ENCODE data around the gene GRHL1. TPM values are rescaled to one million over a fixed set of nuclear protein-coding genes. Genes with fewer than 3 reads are reported as not detected.

Gene GRHL1
- total and polyA plus RNA-seq, 2 experiments from 2014 or later: 2.9 to 4.2 TPM

DNA sequence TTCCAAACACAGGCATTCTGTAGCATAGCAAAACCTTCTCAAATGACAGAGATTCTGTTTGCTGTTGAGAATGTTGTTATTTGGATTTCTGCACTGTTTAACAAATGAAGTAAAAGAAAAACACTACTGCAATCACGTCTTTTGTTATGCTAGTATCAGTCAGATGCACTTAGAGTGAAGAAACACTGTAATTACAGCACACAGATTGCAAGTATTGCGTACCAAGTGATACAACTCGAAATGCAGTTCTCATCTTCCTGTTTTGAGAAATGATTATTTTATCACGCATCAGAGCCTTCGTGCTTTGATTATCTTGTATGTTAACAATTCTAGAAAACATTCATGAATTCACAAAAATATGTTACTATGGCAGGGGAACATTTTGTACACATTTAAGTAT, 50.1 kb downstream of the GRHL1 start:
- no peak overlapping the region for H3K4me3 ChIP-seq
- H3K9me3 Mint-ChIP-seq: peaks cover 6% of the 10 kb centered on the region; the same call in 1 of the 3 replicates
- no peaks in the 10 kb centered on the region for H4K20me1 ChIP-seq (replicated peaks; ENCODE audit: insufficient read depth)
- H3K9me2 ChIP-seq (ENCODE audit: insufficient read depth): no peaks in the 10 kb centered on the region
- no peak overlapping the region for H3K4me2 ChIP-seq
- ATAC-seq: no peak
- H3F3A ChIP-seq (replicated peaks; ENCODE audit: low read depth): no peaks in the 10 kb centered on the region
- no peaks in the 10 kb centered on the region for H3K36me3 ChIP-seq (ENCODE audit: insufficient read depth)
- H3K4me3 Mint-ChIP-seq: no peak overlapping the region
- peaks cover 8% of the 10 kb centered on the region; the same call in 2 of the 3 replicates for H3K4me1 Mint-ChIP-seq
- H3K27me3 Mint-ChIP-seq (ENCODE audit: insufficient read depth, low read depth, poor library complexity): peaks cover 4% of the 10 kb centered on the region
- H3K27me3 ChIP-seq (ENCODE audit: insufficient read depth): no peaks in the 10 kb centered on the region
- H3K36me3 Mint-ChIP-seq (ENCODE audit: low read depth): no peaks in the 10 kb centered on the region
- peaks cover 9% of the 10 kb centered on the region for H3K4me1 ChIP-seq (ENCODE audit: insufficient read depth)
- no peak for DNase-seq (ENCODE audit: low spot score)
- TF ChIP-seq JUNB (IDR thresholded peaks at IDR 0.05; ENCODE audit: unreplicated experiment): no peak
- TF ChIP-seq, protein P1, sequence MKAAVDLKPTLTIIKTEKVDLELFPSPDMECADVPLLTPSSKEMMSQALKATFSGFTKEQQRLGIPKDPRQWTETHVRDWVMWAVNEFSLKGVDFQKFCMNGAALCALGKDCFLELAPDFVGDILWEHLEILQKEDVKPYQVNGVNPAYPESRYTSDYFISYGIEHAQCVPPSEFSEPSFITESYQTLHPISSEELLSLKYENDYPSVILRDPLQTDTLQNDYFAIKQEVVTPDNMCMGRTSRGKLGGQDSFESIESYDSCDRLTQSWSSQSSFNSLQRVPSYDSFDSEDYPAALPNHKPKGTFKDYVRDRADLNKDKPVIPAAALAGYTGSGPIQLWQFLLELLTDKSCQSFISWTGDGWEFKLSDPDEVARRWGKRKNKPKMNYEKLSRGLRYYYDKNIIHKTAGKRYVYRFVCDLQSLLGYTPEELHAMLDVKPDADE (IDR thresholded peaks at IDR 0.05): no peak
- TF ChIP-seq, protein P2, sequence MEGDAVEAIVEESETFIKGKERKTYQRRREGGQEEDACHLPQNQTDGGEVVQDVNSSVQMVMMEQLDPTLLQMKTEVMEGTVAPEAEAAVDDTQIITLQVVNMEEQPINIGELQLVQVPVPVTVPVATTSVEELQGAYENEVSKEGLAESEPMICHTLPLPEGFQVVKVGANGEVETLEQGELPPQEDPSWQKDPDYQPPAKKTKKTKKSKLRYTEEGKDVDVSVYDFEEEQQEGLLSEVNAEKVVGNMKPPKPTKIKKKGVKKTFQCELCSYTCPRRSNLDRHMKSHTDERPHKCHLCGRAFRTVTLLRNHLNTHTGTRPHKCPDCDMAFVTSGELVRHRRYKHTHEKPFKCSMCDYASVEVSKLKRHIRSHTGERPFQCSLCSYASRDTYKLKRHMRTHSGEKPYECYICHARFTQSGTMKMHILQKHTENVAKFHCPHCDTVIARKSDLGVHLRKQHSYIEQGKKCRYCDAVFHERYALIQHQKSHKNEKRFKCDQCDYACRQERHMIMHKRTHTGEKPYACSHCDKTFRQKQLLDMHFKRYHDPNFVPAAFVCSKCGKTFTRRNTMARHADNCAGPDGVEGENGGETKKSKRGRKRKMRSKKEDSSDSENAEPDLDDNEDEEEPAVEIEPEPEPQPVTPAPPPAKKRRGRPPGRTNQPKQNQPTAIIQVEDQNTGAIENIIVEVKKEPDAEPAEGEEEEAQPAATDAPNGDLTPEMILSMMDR (conservative IDR thresholded peaks at IDR 0.05; ENCODE audit: low read depth in 2 of 2): no peak
- TF ChIP-seq POLR2AphosphoS5 (IDR thresholded peaks at IDR 0.05; ENCODE audit: low read depth): no peak
- no peak for TF ChIP-seq EZH2phosphoT487 (IDR thresholded peaks at IDR 0.05; ENCODE audit: unreplicated experiment)
- TF ChIP-seq ZNF114 (CRISPR knock-in tag; IDR thresholded peaks at IDR 0.05): no peak
- TF ChIP-seq STAT1 (IDR thresholded peaks at IDR 0.05; ENCODE audit: unreplicated experiment): no peak
- no peak for TF ChIP-seq ZNF331 (CRISPR knock-in tag; IDR thresholded peaks at IDR 0.05; ENCODE audit: low read depth)
- no peak for TF ChIP-seq CREB1 (CRISPR knock-in tag; IDR thresholded peaks at IDR 0.05; ENCODE audit: low read depth)
- TF ChIP-seq, protein P3, sequence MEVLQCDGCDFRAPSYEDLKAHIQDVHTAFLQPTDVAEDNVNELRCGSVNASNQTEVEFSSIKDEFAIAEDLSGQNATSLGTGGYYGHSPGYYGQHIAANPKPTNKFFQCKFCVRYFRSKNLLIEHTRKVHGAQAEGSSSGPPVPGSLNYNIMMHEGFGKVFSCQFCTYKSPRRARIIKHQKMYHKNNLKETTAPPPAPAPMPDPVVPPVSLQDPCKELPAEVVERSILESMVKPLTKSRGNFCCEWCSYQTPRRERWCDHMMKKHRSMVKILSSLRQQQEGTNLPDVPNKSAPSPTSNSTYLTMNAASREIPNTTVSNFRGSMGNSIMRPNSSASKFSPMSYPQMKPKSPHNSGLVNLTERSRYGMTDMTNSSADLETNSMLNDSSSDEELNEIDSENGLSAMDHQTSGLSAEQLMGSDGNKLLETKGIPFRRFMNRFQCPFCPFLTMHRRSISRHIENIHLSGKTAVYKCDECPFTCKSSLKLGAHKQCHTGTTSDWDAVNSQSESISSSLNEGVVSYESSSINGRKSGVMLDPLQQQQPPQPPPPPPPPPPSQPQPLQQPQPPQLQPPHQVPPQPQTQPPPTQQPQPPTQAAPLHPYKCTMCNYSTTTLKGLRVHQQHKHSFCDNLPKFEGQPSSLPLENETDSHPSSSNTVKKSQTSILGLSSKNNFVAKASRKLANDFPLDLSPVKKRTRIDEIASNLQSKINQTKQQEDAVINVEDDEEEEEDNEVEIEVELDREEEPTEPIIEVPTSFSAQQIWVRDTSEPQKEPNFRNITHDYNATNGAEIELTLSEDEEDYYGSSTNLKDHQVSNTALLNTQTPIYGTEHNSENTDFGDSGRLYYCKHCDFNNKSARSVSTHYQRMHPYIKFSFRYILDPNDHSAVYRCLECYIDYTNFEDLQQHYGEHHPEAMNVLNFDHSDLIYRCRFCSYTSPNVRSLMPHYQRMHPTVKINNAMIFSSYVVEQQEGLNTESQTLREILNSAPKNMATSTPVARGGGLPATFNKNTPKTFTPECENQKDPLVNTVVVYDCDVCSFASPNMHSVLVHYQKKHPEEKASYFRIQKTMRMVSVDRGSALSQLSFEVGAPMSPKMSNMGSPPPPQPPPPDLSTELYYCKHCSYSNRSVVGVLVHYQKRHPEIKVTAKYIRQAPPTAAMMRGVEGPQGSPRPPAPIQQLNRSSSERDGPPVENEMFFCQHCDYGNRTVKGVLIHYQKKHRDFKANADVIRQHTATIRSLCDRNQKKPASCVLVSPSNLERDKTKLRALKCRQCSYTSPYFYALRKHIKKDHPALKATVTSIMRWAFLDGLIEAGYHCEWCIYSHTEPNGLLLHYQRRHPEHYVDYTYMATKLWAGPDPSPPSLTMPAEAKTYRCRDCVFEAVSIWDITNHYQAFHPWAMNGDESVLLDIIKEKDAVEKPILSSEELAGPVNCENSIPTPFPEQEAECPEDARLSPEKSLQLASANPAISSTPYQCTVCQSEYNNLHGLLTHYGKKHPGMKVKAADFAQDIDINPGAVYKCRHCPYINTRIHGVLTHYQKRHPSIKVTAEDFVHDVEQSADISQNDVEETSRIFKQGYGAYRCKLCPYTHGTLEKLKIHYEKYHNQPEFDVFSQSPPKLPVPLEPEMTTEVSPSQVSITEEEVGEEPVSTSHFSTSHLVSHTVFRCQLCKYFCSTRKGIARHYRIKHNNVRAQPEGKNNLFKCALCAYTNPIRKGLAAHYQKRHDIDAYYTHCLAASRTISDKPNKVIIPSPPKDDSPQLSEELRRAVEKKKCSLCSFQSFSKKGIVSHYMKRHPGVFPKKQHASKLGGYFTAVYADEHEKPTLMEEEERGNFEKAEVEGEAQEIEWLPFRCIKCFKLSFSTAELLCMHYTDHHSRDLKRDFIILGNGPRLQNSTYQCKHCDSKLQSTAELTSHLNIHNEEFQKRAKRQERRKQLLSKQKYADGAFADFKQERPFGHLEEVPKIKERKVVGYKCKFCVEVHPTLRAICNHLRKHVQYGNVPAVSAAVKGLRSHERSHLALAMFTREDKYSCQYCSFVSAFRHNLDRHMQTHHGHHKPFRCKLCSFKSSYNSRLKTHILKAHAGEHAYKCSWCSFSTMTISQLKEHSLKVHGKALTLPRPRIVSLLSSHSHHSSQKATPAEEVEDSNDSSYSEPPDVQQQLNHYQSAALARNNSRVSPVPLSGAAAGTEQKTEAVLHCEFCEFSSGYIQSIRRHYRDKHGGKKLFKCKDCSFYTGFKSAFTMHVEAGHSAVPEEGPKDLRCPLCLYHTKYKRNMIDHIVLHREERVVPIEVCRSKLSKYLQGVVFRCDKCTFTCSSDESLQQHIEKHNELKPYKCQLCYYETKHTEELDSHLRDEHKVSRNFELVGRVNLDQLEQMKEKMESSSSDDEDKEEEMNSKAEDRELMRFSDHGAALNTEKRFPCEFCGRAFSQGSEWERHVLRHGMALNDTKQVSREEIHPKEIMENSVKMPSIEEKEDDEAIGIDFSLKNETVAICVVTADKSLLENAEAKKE (CRISPR knock-in tag; IDR thresholded peaks at IDR 0.05): no peak
- TF ChIP-seq EZH2 (IDR thresholded peaks at IDR 0.05; ENCODE audit: low read depth, unreplicated experiment): no peak
- no peak for TF ChIP-seq NANOG (IDR thresholded peaks at IDR 0.05; ENCODE audit: borderline replicate concordance)
- TF ChIP-seq, protein P4, sequence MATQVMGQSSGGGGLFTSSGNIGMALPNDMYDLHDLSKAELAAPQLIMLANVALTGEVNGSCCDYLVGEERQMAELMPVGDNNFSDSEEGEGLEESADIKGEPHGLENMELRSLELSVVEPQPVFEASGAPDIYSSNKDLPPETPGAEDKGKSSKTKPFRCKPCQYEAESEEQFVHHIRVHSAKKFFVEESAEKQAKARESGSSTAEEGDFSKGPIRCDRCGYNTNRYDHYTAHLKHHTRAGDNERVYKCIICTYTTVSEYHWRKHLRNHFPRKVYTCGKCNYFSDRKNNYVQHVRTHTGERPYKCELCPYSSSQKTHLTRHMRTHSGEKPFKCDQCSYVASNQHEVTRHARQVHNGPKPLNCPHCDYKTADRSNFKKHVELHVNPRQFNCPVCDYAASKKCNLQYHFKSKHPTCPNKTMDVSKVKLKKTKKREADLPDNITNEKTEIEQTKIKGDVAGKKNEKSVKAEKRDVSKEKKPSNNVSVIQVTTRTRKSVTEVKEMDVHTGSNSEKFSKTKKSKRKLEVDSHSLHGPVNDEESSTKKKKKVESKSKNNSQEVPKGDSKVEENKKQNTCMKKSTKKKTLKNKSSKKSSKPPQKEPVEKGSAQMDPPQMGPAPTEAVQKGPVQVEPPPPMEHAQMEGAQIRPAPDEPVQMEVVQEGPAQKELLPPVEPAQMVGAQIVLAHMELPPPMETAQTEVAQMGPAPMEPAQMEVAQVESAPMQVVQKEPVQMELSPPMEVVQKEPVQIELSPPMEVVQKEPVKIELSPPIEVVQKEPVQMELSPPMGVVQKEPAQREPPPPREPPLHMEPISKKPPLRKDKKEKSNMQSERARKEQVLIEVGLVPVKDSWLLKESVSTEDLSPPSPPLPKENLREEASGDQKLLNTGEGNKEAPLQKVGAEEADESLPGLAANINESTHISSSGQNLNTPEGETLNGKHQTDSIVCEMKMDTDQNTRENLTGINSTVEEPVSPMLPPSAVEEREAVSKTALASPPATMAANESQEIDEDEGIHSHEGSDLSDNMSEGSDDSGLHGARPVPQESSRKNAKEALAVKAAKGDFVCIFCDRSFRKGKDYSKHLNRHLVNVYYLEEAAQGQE (IDR thresholded peaks at IDR 0.05; ENCODE audit: unreplicated experiment): no peak
- H3K27ac ChIP-seq (ENCODE audit: low read depth): no peak overlapping the region
- no peaks in the 10 kb centered on the region for H3K79me2 ChIP-seq (replicated peaks; ENCODE audit: insufficient read depth)
- no peak overlapping the region for H2AFZ ChIP-seq
- H3K27ac Mint-ChIP-seq: 0 out of 2 replicates have a peak overlapping the region, but pooled peaks have one; percentile 71
